Measurements from ENCODE around the gene OLFM1.
"Not testable (repeated sequence)": the region's sequence is repeated elsewhere in the genome, so short reads cannot be mapped to it uniquely, and the experiment has no call there.

OLFM1 gene

GRCh38 chr9:135135929-135136315 is 48.5 kb downstream of the OLFM1 start:
- no peak for DNase-seq

GRCh38 chr9:135136481-135136880 is 49.0 kb downstream of the OLFM1 start:
- DNase-seq = no peak

GRCh38 chr9:135136991-135137832 is 49.7 kb downstream of the OLFM1 start:
- DNase-seq = no peak

- no peak for DNase-seq
Measured at GRCh38 chr9:135138078-135138855, 50.8 kb downstream of the OLFM1 start.

- no peak for DNase-seq
Measured at GRCh38 chr9:135139366-135139959, 52.0 kb downstream of the OLFM1 start.

GRCh38 chr9:135141183-135141774 is 53.8 kb downstream of the OLFM1 start:
- no peak for DNase-seq

- no peak for DNase-seq
Measured at GRCh38 chr9:135144581-135145170, 57.2 kb downstream of the OLFM1 start.

- no peak for DNase-seq
Measured at GRCh38 chr9:135145312-135145711, 57.8 kb downstream of the OLFM1 start.

- DNase-seq = no peak
Measured at GRCh38 chr9:135146241-135146640, 58.8 kb downstream of the OLFM1 start.

- no peak for DNase-seq
Measured at GRCh38 chr9:135146766-135147473, 59.5 kb downstream of the OLFM1 start.

GRCh38 chr9:135147474-135147805 is 60.0 kb downstream of the OLFM1 start:
- DNase-seq = no peak

- DNase-seq = no peak
Measured at GRCh38 chr9:135147938-135148337, 60.5 kb downstream of the OLFM1 start.

GRCh38 chr9:135148386-135148785 is 60.9 kb downstream of the OLFM1 start:
- no peak for DNase-seq

- DNase-seq = not testable (repeated sequence)
Measured at GRCh38 chr9:135149901-135150300, 62.4 kb downstream of the OLFM1 start.

- no peak for DNase-seq
Measured at GRCh38 chr9:135150981-135151380, 63.5 kb downstream of the OLFM1 start.

- no peak for DNase-seq
Measured at GRCh38 chr9:135151757-135152613, 64.5 kb downstream of the OLFM1 start.

GRCh38 chr9:135152614-135153334 is 65.3 kb downstream of the OLFM1 start:
- no peak for DNase-seq

- no peak for DNase-seq
Measured at GRCh38 chr9:135154050-135154615, 66.7 kb downstream of the OLFM1 start.

GRCh38 chr9:135155396-135155795 is 67.9 kb downstream of the OLFM1 start:
- no peak for DNase-seq

Data from GF-D8 (cell line).